Left hindlimb (tissue), 1 donor: ENCODE data around the gene GHITM.
"Not testable (repeated sequence)": the region's sequence is repeated elsewhere in the genome, so short reads cannot be mapped to it uniquely, and the experiment has no call there.

Experiments used
- DNase-seq: peaks from one replicate; pipeline ENCODE4 v3.0.0-alpha.2; 2018

Gene GHITM

DNA sequence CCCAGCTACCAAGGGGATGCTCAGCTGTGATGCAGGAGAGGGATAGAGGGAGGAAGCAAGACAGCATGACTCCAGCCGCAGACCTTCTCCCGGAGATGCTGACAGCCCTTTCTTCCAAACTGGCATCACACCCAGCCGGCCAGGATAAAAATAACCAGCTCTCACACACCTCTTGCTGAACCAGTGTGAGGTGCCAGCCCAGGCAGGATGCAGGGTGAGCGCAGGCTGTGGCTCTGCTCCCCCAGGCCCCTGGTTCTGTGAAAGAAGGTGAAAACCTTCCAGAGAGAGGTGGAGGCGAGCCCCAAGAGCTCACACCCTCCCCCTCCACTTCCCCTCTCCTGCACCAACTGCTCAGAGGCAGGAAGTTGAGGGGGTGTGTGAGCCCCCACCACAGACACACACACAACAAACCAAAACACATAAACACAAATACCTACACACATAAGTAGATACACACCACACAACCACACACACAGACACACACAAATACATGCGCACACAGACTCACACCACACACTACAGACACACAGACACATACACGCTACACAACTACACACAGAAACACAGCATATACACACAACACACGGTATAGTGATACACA, 38.3 kb downstream of the GHITM start:
- DNase-seq: no peak

DNA sequence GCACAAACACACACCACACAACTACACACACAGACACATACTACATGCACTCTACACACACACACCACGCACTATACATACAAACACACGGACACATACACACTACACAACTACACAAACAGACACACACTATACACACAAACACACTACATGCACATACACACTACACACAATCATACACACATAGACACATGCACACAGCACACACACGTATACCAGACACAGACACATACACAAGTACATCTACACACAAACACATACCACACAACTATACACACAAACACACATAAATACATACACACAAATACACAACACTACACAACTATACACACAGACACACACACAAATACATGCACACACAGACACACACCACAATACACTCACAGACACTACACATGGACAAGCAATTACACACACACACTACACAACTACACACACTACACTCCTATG, 38.9 kb downstream of the GHITM start:
- DNase-seq: no peak

GRCh38 chr10:84179059-84179710, 39.9 kb downstream of the GHITM start:
- DNase-seq: no peak

- not testable (repeated sequence) for DNase-seq
Measured at GRCh38 chr10:84180386-84180785, 41.1 kb downstream of the GHITM start.

- DNase-seq: no peak
Measured at GRCh38 chr10:84181631-84182030, 42.3 kb downstream of the GHITM start.

DNA sequence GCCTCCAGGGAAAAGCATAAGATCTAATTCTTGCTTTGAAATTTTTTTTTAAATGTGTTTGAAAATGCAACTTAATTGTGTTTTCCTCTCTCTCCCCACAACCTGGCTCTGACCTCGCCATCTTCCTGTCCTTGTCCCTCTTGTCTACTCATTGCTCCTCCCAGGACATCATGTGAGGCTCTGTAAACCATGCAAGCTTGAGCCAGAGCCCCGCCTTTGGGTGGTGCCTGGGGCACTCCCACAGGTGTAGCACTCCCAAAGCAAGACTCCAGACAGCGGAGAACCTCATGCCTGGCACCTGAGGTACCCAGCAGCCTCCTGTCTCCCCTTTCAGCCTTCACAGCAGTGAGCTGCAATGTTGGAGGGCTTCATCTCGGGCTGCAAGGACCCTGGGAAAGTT, 45.2 kb downstream of the GHITM start:
- no peak for DNase-seq

- no peak for DNase-seq
Measured at GRCh38 chr10:84185526-84186175, 46.3 kb downstream of the GHITM start.

- DNase-seq: no peak
Measured at GRCh38 chr10:84188815-84189214, 49.5 kb downstream of the GHITM start.

DNA sequence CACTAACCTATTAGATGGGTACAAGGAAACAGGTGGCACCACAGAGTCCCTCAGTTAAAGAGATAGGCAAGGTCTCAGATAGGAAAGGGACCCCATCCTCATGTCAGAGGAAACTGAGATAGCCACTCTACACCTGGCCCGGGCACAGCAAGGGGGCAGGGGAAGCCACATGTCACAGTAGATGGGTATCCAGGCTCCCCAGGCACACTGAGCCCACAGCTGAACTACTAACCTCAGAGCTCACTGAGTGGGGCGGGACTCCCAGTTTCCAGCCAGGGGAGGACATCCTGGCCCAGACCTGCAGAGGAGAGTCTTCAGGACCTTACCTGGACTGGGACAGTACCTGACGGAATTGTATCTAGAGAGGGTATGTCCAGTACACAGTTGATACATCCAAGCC, 51.3 kb downstream of the GHITM start:
- no peak for DNase-seq

GRCh38 chr10:84191106-84191505, 51.8 kb downstream of the GHITM start:
- no peak for DNase-seq

DNA sequence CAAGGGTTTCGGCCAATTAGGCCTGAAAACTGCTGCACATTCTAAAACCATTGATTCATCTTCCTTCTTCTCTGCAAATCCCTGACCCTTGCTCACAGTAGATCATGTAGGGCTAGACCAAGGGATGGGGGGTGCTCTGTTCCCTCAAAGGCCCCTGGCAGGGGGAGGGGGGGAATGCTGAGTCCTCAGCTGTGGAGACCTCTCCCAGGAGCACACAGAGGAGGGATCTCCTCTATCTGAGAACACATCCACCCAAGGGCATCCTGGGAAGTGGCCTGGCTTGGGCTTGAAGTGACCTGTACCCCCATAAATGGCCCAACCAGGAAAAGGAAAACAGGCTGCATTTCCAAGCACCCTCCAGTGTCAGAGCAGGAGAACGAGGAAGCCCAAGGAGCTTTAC, 54.0 kb downstream of the GHITM start:
- DNase-seq: no peak

GRCh38 chr10:84193846-84194423, 54.6 kb downstream of the GHITM start:
- DNase-seq: no peak

GRCh38 chr10:84194424-84195043, 55.2 kb downstream of the GHITM start, which contains the start of gene CDHR1:
TSS of gene CDHR1 (plus strand) at chr10:84194537. CDS start at chr10:84194761, 224 bp downstream.
- no peak for DNase-seq

GRCh38 chr10:84195044-84195830, 55.9 kb downstream of the GHITM start:
- DNase-seq: no peak

- DNase-seq: no peak
Measured at GRCh38 chr10:84196083-84196482, 56.8 kb downstream of the GHITM start.

- DNase-seq: no peak
Measured at GRCh38 chr10:84196941-84197340, 57.6 kb downstream of the GHITM start.

DNA sequence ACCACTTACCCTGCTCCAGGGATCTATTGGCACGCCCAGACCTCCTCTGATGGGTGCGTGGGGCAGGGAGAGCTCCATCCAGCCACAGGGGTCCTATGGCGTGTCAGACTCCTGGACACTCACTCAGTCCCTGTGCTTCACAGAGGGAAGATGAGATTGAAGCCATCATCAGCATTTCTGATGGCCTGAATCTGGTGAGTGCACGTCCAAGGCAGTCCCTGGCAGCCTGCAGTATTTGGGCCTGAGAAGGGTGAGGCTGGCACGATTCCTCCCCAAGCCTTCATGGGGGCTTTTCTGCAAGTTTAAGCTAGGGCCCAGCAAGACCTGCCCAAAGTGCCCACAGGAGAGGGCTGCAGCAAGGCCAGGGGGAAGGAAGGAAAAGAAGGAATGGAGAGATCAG, 58.3 kb downstream of the GHITM start:
- DNase-seq: no peak

- no peak for DNase-seq
Measured at GRCh38 chr10:84198206-84198915, 59.1 kb downstream of the GHITM start.

- no peak for DNase-seq
Measured at GRCh38 chr10:84200537-84201243, 61.4 kb downstream of the GHITM start.

- no peak for DNase-seq
Measured at GRCh38 chr10:84201244-84201606, 61.9 kb downstream of the GHITM start.

- DNase-seq: no peak
Measured at GRCh38 chr10:84201682-84202081, 62.4 kb downstream of the GHITM start.
